Effector memory CD8-positive, alpha-beta T cell (primary cell): ENCODE data around the gene HNRNPH1.
"Not testable (repeated sequence)": the region's sequence is repeated elsewhere in the genome, so short reads cannot be mapped to it uniquely, and the experiment has no call there.

Experiments used
- ATAC-seq: fragments of 150-1000 bp; cut with Tn5 transposase; replicated peaks from 2 replicates; pipeline ENCODE4 v1.10.0; 2021; ENCODE audit warnings: mild to moderate bottlenecking, moderate library complexity
- DNase-seq, 3 experiments: peaks; one replicate each; pipeline ENCODE4 v3.0.0; 2021
- H3K27ac Mint-ChIP-seq, 2 donors: one replicate each; pipeline ENCODE4 v1.8.0; 2022; ENCODE audit warnings: mild to moderate bottlenecking in 2 of 2, mixed read lengths in 2 of 2, moderate library complexity in 2 of 2
- H3K27me3 Mint-ChIP-seq, 2 donors: one replicate each; pipeline ENCODE4 v1.8.0; 2022; ENCODE audit warnings: mixed read lengths in 2 of 2
- H3K36me3 Mint-ChIP-seq: one replicate; pipeline ENCODE4 v1.8.0; 2022; ENCODE audit warnings: mild to moderate bottlenecking, moderate library complexity, mixed read lengths; ENCODE audit not compliant: insufficient read depth
- H3K4me1 Mint-ChIP-seq, 2 donors: one replicate each; pipeline ENCODE4 v1.8.0; 2022; ENCODE audit warnings: low read depth in 2 of 2, mixed read lengths in 2 of 2
- H3K4me3 Mint-ChIP-seq, 2 donors: one replicate each; pipeline ENCODE4 v1.8.0; 2022; ENCODE audit warnings: mild to moderate bottlenecking in 2 of 2, mixed read lengths in 2 of 2, moderate library complexity in 2 of 2
- H3K9me3 Mint-ChIP-seq, 2 donors: one replicate each; pipeline ENCODE4 v1.8.0; 2022; ENCODE audit warnings: mixed read lengths in 2 of 2

HNRNPH1 gene

GRCh38 chr5:179641745-179642144 is 18.3 kb upstream of the HNRNPH1 start:
- H3K4me1 Mint-ChIP-seq, H3K4me3 Mint-ChIP-seq, H3K27ac Mint-ChIP-seq, DNase-seq, H3K9me3 Mint-ChIP-seq, H3K36me3 Mint-ChIP-seq, ATAC-seq: not testable (repeated sequence)
- peaks cover 8 to 12% of the 10 kb centered on the region in 2 donors for H3K27me3 Mint-ChIP-seq

GRCh38 chr5:179639296-179639695 is 15.8 kb upstream of the HNRNPH1 start:
- ATAC-seq, H3K9me3 Mint-ChIP-seq: not testable (repeated sequence)

GRCh38 chr5:179634370-179635172 is 11.1 kb upstream of the HNRNPH1 start:
- not testable (repeated sequence) for H3K9me3 Mint-ChIP-seq, H3K4me3 Mint-ChIP-seq, DNase-seq, H3K4me1 Mint-ChIP-seq, H3K36me3 Mint-ChIP-seq, H3K27ac Mint-ChIP-seq, H3K27me3 Mint-ChIP-seq
- peak; percentile 97 for ATAC-seq

More at GRCh38 chr5:179639296-179639695, 15.8 kb upstream of the HNRNPH1 start:
- H3K36me3 Mint-ChIP-seq, H3K27me3 Mint-ChIP-seq, DNase-seq, H3K27ac Mint-ChIP-seq, H3K4me1 Mint-ChIP-seq, H3K4me3 Mint-ChIP-seq: not testable (repeated sequence)

GRCh38 chr5:179633501-179634369 is 10.3 kb upstream of the HNRNPH1 start:
- not testable (repeated sequence) for H3K4me3 Mint-ChIP-seq, H3K27ac Mint-ChIP-seq, ATAC-seq, H3K9me3 Mint-ChIP-seq, H3K36me3 Mint-ChIP-seq, H3K27me3 Mint-ChIP-seq, H3K4me1 Mint-ChIP-seq, DNase-seq

GRCh38 chr5:179624841-179625271 is 1.4 kb upstream of the HNRNPH1 start:
- Mint-ChIP-seq H3K4me3 (peak overlapping the region; percentile 97 to 99), H3K9me3 (no peaks in the 10 kb centered on the region), H3K27ac (peak overlapping the region; percentile 99 to 100), H3K36me3 (peaks cover 55% of the 10 kb centered on the region), H3K27me3 (no peaks in the 10 kb centered on the region), H3K4me1 (peaks cover 40 to 42% of the 10 kb centered on the region in 2 donors)
- DNase-seq, result no peak
- no peak for ATAC-seq

GRCh38 chr5:179623906-179624741 is 653 bp upstream of the HNRNPH1 start:
- Mint-ChIP-seq H3K27me3 (no peaks in the 10 kb centered on the region), H3K36me3 (peaks cover 62% of the 10 kb centered on the region), H3K4me1 (peaks cover 42 to 47% of the 10 kb centered on the region in 2 donors), H3K4me3 (peak overlapping the region; percentile 97 to 99), H3K9me3 (no peaks in the 10 kb centered on the region), H3K27ac (peak overlapping the region; percentile 99 to 100)
- DNase-seq, result peak in 2 of 3 experiments; percentile 30 to 40
- peak; percentile 17 for ATAC-seq

- peaks cover 82% of the 10 kb centered on the region for H3K36me3 Mint-ChIP-seq
- ATAC-seq, result no peak
- DNase-seq, result no peak
- H3K9me3 Mint-ChIP-seq, result no peaks in the 10 kb centered on the region
- H3K27ac Mint-ChIP-seq, result peak overlapping the region; percentile 99 to 100
- H3K4me3 Mint-ChIP-seq, result peak overlapping the region; percentile 97 to 99
- no peaks in the 10 kb centered on the region for H3K27me3 Mint-ChIP-seq
- H3K4me1 Mint-ChIP-seq, result peaks cover 58 to 65% of the 10 kb centered on the region in 2 donors
Measured at GRCh38 chr5:179621551-179622214, 1.8 kb downstream of the HNRNPH1 start.

GRCh38 chr5:179620703-179621350 is 2.6 kb downstream of the HNRNPH1 start:
- H3K4me1 Mint-ChIP-seq, result peaks cover 64 to 72% of the 10 kb centered on the region in 2 donors
- ATAC-seq, result no peak
- peak overlapping the region; percentile 97 to 99 for H3K4me3 Mint-ChIP-seq
- H3K9me3 Mint-ChIP-seq, result no peaks in the 10 kb centered on the region
- no peak for DNase-seq
- peak overlapping the region; percentile 99 to 100 for H3K27ac Mint-ChIP-seq
- no peaks in the 10 kb centered on the region for H3K27me3 Mint-ChIP-seq
- peaks cover 91% of the 10 kb centered on the region for H3K36me3 Mint-ChIP-seq

- Mint-ChIP-seq H3K4me3 (peak overlapping the region; percentile 97 to 99), H3K27me3 (no peaks in the 10 kb centered on the region), H3K9me3 (no peaks in the 10 kb centered on the region), H3K27ac (peak overlapping the region; percentile 99 to 100), H3K4me1 (peaks cover 65 to 75% of the 10 kb centered on the region in 2 donors), H3K36me3 (peaks cover 96% of the 10 kb centered on the region)
- DNase-seq (no peak), ATAC-seq (no peak)
Measured at GRCh38 chr5:179620293-179620692, 3.2 kb downstream of the HNRNPH1 start.

GRCh38 chr5:179619776-179620175 is 3.7 kb downstream of the HNRNPH1 start:
- Mint-ChIP-seq H3K9me3 (no peaks in the 10 kb centered on the region), H3K4me3 (peak overlapping the region; percentile 97 to 99), H3K27ac (peak overlapping the region; percentile 99 to 100), H3K27me3 (no peaks in the 10 kb centered on the region), H3K4me1 (peaks cover 62 to 75% of the 10 kb centered on the region in 2 donors), H3K36me3 (peaks cover 100% of the 10 kb centered on the region)
- DNase-seq, result no peak
- ATAC-seq, result no peak

- Mint-ChIP-seq H3K27me3 (no peaks in the 10 kb centered on the region), H3K27ac (peak overlapping the region; percentile 77 to 81), H3K9me3 (no peaks in the 10 kb centered on the region), H3K4me1 (peaks cover 57 to 71% of the 10 kb centered on the region in 2 donors), H3K36me3 (peaks cover 100% of the 10 kb centered on the region), H3K4me3 (peak overlapping the region; percentile 97 to 99)
- ATAC-seq (no peak), DNase-seq (no peak)
Measured at GRCh38 chr5:179618923-179619554, 4.4 kb downstream of the HNRNPH1 start.

- peaks cover 100% of the 10 kb centered on the region for H3K36me3 Mint-ChIP-seq
- no peak for DNase-seq
- H3K9me3 Mint-ChIP-seq, result no peaks in the 10 kb centered on the region
- no peak for ATAC-seq
- H3K4me1 Mint-ChIP-seq, result peaks cover 53 to 74% of the 10 kb centered on the region in 2 donors
- H3K4me3 Mint-ChIP-seq, result peak overlapping the region; percentile 3 to 97
- peak overlapping the region; percentile 39 to 72 for H3K27ac Mint-ChIP-seq
- no peaks in the 10 kb centered on the region for H3K27me3 Mint-ChIP-seq
Measured at GRCh38 chr5:179617930-179618329, 5.5 kb downstream of the HNRNPH1 start.
